ENCODE results near the gene ANKRD65. TPM values are rescaled to one million over a fixed set of nuclear protein-coding genes. Genes with fewer than 3 reads are reported as not detected.
"Not testable (repeated sequence)": the region's sequence is repeated elsewhere in the genome, so short reads cannot be mapped to it uniquely, and the experiment has no call there.

The ANKRD65 gene
- total RNA-seq, 4 donors from 2014 or later = 3.1 to 10.9 (median 6.2) TPM

- no peak for TF ChIP-seq POLR2A (IDR thresholded peaks at IDR 0.05)
- TF ChIP-seq, protein P1, sequence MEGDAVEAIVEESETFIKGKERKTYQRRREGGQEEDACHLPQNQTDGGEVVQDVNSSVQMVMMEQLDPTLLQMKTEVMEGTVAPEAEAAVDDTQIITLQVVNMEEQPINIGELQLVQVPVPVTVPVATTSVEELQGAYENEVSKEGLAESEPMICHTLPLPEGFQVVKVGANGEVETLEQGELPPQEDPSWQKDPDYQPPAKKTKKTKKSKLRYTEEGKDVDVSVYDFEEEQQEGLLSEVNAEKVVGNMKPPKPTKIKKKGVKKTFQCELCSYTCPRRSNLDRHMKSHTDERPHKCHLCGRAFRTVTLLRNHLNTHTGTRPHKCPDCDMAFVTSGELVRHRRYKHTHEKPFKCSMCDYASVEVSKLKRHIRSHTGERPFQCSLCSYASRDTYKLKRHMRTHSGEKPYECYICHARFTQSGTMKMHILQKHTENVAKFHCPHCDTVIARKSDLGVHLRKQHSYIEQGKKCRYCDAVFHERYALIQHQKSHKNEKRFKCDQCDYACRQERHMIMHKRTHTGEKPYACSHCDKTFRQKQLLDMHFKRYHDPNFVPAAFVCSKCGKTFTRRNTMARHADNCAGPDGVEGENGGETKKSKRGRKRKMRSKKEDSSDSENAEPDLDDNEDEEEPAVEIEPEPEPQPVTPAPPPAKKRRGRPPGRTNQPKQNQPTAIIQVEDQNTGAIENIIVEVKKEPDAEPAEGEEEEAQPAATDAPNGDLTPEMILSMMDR (IDR thresholded peaks at IDR 0.05) = no peak
- intact Hi-C loops (cut with DNase I; ENCODE audit: low total_unique reads) = no loop called here
- WGBS, 2 donors = 78 to 80% methylated on average over 13 of the region's 13 CpGs
These were observed 5.3 kb downstream of the ANKRD65 start for GRCh38 chr1:1415751-1416150.

DNA sequence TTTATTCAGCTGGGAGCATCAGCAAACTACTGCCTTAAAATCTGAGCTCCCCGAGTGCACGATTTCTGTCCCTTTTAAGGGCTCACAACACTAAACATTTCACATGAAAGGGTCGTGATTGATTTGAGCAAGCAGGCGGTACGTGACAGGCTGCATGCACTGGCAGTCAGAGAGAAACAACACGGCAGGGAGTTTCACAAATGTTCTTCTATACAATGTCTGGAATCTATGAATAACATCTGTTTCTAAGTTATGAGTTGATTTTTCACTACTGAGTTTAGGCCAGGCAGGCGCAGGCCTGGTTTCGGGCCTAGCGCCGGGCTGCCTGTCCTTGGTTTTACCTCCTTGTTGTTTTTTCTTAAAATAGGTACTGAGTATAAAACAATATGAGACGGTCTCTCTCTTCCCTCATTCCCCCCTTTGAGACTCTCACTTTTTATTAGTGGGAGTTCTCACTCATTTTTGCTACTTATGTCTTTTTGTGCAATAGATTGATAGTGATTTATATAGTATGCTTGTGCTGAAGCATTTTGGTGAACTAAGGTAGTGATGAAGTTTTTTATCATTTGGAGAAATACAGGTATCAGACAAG, 8.7 kb downstream of the ANKRD65 start:
- WGBS, 2 donors = 72 to 84% methylated on average over 11 of the region's 11 CpGs
- intact Hi-C loops (cut with DNase I; ENCODE audit: low total_unique reads); DNase-seq (ENCODE audit: low spot score in 2 of 2); H3K4me3 ChIP-seq (ENCODE audit: low read depth, poor library complexity, severe bottlenecking): not testable (repeated sequence)

More at GRCh38 chr1:1415751-1416150, 5.3 kb downstream of the ANKRD65 start:
- no peak for DNase-seq (ENCODE audit: low spot score in 2 of 2)
- H3K4me3 ChIP-seq (ENCODE audit: low read depth, poor library complexity, severe bottlenecking) = no peak overlapping the region

GRCh38 chr1:1411626-1412025, 9.4 kb downstream of the ANKRD65 start:
- intact Hi-C loops (cut with DNase I; ENCODE audit: low total_unique reads) = no loop called here
- no peak overlapping the region for H3K4me3 ChIP-seq (ENCODE audit: low read depth, poor library complexity, severe bottlenecking)
- no peak for DNase-seq (ENCODE audit: low spot score in 2 of 2)
- TF ChIP-seq POLR2A (IDR thresholded peaks at IDR 0.05) = no peak
- TF ChIP-seq, protein P1 (IDR thresholded peaks at IDR 0.05) = no peak
- 97 to 98% methylated on average over 13 of the region's 13 CpGs for WGBS, 2 donors

GRCh38 chr1:1410238-1410637, 10.8 kb downstream of the ANKRD65 start:
- intact Hi-C loops (cut with DNase I; ENCODE audit: low total_unique reads) = not testable (repeated sequence)
- 62 to 64% methylated on average over 8 of the region's 8 CpGs for WGBS, 2 donors

DNA sequence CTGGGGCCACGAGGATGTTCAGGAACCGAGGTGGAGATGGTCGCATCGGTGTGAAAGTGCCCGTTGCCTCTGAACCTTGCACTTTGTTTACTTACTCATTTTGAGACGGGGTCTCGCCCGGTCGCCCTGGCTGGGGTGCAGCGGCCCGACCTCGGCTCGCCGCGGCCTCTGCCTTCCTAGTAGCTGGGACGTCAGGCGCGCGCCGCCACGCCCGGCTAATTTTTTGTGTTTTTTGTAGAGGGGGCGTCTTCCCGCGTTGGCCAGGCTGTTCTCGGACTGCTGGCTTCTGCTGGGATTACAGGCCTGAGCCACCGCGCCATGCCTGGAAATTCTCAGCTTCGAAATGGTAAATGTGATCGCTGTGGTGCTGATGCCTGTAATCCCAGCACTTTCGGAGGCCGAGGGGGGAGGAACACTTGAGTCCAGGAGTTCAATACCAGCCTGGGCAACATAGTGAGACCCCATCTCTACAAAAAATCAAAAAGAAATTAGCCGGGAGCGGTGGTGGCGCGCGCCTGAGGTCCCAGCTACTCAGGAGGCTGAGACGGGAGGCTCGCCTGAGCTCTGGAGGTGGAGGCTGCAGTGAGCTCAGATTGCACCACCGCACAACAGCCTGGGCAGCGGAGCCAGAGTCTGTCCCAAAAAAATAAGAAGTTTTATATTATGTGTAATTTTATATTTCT, 13.3 kb downstream of the ANKRD65 start:
- 10 to 11% methylated on average over 40 to 41 of the region's 41 CpGs for WGBS, 2 donors
- TF ChIP-seq, protein P1 (IDR thresholded peaks at IDR 0.05) = no peak
- TF ChIP-seq POLR2A (IDR thresholded peaks at IDR 0.05) = no peak
- intact Hi-C loops (cut with DNase I; ENCODE audit: low total_unique reads) = no loop called here
- peak overlapping the region; percentile 95 for H3K4me3 ChIP-seq (ENCODE audit: low read depth, poor library complexity, severe bottlenecking)
- DNase-seq (ENCODE audit: low spot score in 2 of 2) = no peak

More at GRCh38 chr1:1410238-1410637, 10.8 kb downstream of the ANKRD65 start:
- not testable (repeated sequence) for DNase-seq (ENCODE audit: low spot score in 2 of 2); H3K4me3 ChIP-seq (ENCODE audit: low read depth, poor library complexity, severe bottlenecking)

DNA sequence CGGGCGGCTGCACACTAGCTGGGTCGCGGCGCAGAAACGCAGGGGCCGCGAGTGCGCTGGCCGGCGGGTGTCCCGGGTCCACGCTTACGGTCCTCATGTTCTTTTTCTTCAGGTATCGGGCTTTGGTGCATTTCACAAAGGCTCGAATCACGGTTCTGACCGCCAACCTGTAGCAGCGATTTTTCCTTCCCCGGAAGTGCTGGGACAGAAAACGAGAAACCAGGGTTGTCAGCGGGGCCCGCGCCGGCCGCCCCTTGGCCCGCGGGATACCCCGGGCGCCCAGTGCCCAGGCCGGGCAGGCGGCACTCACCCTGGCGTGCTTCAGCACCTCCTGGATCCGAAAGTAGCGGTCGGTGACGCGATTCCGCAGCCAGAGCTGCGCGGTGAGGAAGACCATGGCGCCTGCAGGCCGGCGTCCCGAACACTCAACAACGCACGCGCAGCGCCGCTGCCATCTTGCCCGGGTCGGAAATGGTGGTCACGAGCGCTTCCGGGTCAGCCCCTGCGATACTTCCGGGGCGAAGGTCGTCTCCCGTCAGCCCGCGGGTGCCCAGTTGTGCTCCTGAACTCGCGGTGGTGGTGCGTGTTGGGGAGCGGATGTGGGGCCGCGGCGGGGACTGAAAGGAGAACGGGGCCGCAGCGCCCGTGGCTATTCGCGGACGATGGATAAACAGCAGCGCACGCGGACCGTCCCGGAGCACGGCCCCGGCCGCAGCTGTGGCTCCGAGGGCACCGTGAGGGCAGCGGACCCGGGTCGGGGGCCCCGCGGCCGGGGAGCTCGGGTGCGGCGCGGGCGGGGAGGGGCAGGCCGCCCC, 14.0 kb downstream of the ANKRD65 start, which contains the start of gene MRPL20:
MRPL20 (minus strand) TSS at position 473 of the 815 bp plus-strand sequence; CDS start at position 397, 76 bp downstream.
- 1% methylated on average over 61 to 78 of the region's 98 CpGs for WGBS, 2 donors
- peak within 1 kb of the TSS; percentile 95 for H3K4me3 ChIP-seq (ENCODE audit: low read depth, poor library complexity, severe bottlenecking)
- TF ChIP-seq POLR2A (IDR thresholded peaks at IDR 0.05) = peak in 1 of 2 donors; percentile 11
- TF ChIP-seq, protein P1 (IDR thresholded peaks at IDR 0.05) = no peak
- peak; percentile 93 to 99 for DNase-seq (ENCODE audit: low spot score in 2 of 2)
- intact Hi-C loops (cut with DNase I; ENCODE audit: low total_unique reads) = no loop called here

All from lower leg skin (tissue), 4 donors.